B cell (primary cell): ENCODE results near the gene NES. TPM values are rescaled to one million over a fixed set of nuclear protein-coding genes. Genes with fewer than 3 reads are reported as not detected.

Experiments
- ATAC-seq: fragments of 200-7000 bp; cut with Tn5 transposase; one replicate; pipeline ENCODE4 v1.10.0; 2021; ENCODE audit warnings: low read depth, mild to moderate bottlenecking, moderate number of reproducible peaks, moderate library complexity
- CTCF ChIA-PET: fragments of 350-600 bp; sonication (Branson Sonifier 250); formaldehyde crosslinking; loops from one replicate; lab custom pipeline; 2021; ENCODE audit warnings: antibody characterized with exemption, inconsistent platforms; lab: Charles Lee
- POLR2A ChIA-PET: fragments of 350-600 bp; sonication (Branson Sonifier 250); formaldehyde crosslinking; loops from one replicate; lab custom pipeline; 2021; ENCODE audit warnings: antibody characterized with exemption; lab: Charles Lee
- DNase-seq: peaks from one replicate; pipeline ENCODE4 v3.0.0; 2013
- H2AFZ ChIP-seq: 2 replicates; pipeline ENCODE4 v1.6.1; 2012; ENCODE audit warnings: mild to moderate bottlenecking, low read depth, low read length; ENCODE audit not compliant: insufficient read depth, poor library complexity, severe bottlenecking
- H3K27ac ChIP-seq, 2 donors: 1 replicate in 1 of 2; 2 replicates in 1 of 2; pipeline ENCODE4 v1.5.1; 2012 to 2013; ENCODE audit warnings: low read length in 2 of 2, mild to moderate bottlenecking in 2 of 2, moderate library complexity in 1 of 2
- H3K27me3 ChIP-seq, 4 experiments: fragments of 200-600 bp in 1 of 4; sonication (generic) in 1 of 4; replicated peaks in 1 of 4; 1 replicate in 2 of 4; 2 replicates in 2 of 4; pipeline versions ENCODE4 v1.6.1 to v1.7.0; 2013 to 2016; ENCODE audit warnings: low read length in 3 of 4, mild to moderate bottlenecking in 2 of 4, mixed read lengths in 1 of 4, moderate library complexity in 1 of 4; ENCODE audit not compliant: insufficient read depth in 4 of 4, control insufficient read depth in 3 of 4; ENCODE audit errors: control extremely low read depth in 1 of 4
- H3K36me3 ChIP-seq, 2 experiments: replicated peaks in 1 of 2; 1 replicate in 1 of 2; 2 replicates in 1 of 2; pipeline versions ENCODE4 v1.6.1 to v1.7.1; 2013; ENCODE audit warnings: low read length in 1 of 2; ENCODE audit not compliant: insufficient read depth in 2 of 2, control insufficient read depth in 1 of 2; ENCODE audit errors: control extremely low read depth in 1 of 2, extremely low read depth in 1 of 2
- H3K4me1 ChIP-seq, 2 donors: fragments of 200-600 bp in 1 of 2; sonication (generic) in 1 of 2; 1 replicate in 1 of 2; 2 replicates in 1 of 2; pipeline versions ENCODE4 v1.5.1 to v1.6.1; 2013 to 2017; ENCODE audit warnings: low read length in 2 of 2; ENCODE audit not compliant: control insufficient read depth in 2 of 2, insufficient read depth in 2 of 2
- H3K4me2 ChIP-seq: replicated peaks from 2 replicates; pipeline ENCODE3; 2012; ENCODE audit warnings: mild to moderate bottlenecking, low read depth, low read length; ENCODE audit not compliant: poor library complexity, severe bottlenecking
- H3K4me3 ChIP-seq, 5 experiments: fragments of 200-600 bp in 1 of 5; sonication (generic) in 1 of 5; 1 replicate in 3 of 5; 2 replicates in 2 of 5; pipeline versions ENCODE4 v1.5.1 to v1.7.0; 2011 to 2016; ENCODE audit warnings: low read length in 4 of 5, mild to moderate bottlenecking in 4 of 5, low read depth in 2 of 5, control low read depth in 1 of 5, moderate library complexity in 1 of 5; ENCODE audit not compliant: insufficient read depth in 1 of 5; ENCODE audit errors: control extremely low read depth in 1 of 5, extremely low read depth in 1 of 5
- H3K79me2 ChIP-seq: fragments of 200-600 bp; sonication (generic); one replicate; pipeline ENCODE4 v1.6.0; 2016; ENCODE audit warnings: low read length; ENCODE audit not compliant: control insufficient read depth, insufficient read depth
- H3K9ac ChIP-seq: fragments of 200-600 bp; sonication (generic); 2 replicates; pipeline ENCODE4 v1.6.1; 2017; ENCODE audit warnings: mild to moderate bottlenecking, low read length, moderate library complexity
- H3K9me3 ChIP-seq, 3 donors: one replicate each; pipeline versions ENCODE4 v1.6.1 to v1.7.1; 2013; ENCODE audit warnings: low read length in 2 of 3; ENCODE audit not compliant: control insufficient read depth in 2 of 3, insufficient read depth in 1 of 3; ENCODE audit errors: control extremely low read depth in 1 of 3
- H4K20me1 ChIP-seq: 2 replicates; pipeline ENCODE4 v1.6.0; 2012; ENCODE audit warnings: mild to moderate bottlenecking, low read length; ENCODE audit not compliant: insufficient read depth, control insufficient read depth, poor library complexity, severe bottlenecking
- H3K27ac Mint-ChIP-seq: one replicate; pipeline ENCODE4 v1.8.0; 2021; ENCODE audit warnings: mixed read lengths
- H3K27me3 Mint-ChIP-seq: one replicate; pipeline ENCODE4 v1.8.0; 2021; ENCODE audit warnings: mixed read lengths
- H3K4me1 Mint-ChIP-seq: one replicate; pipeline ENCODE4 v1.8.0; 2021; ENCODE audit warnings: mixed read lengths
- H3K4me3 Mint-ChIP-seq: one replicate; pipeline ENCODE4 v1.8.0; 2021; ENCODE audit warnings: mixed read lengths
- H3K9me3 Mint-ChIP-seq: one replicate; pipeline ENCODE4 v1.8.0; 2022; ENCODE audit warnings: mixed read lengths; ENCODE audit not compliant: insufficient read depth
- CTCF ChIP-seq: fragments of 200-600 bp; IDR thresholded peaks from one replicate; pipeline ENCODE4 v1.8.0; 2022; ENCODE audit warnings: antibody characterized with exemption, mild to moderate bottlenecking
- EZH2 ChIP-seq: IDR thresholded peaks from 2 replicates; pipeline ENCODE4 v1.6.1; 2012; ENCODE audit warnings: borderline replicate concordance, low read depth, mild to moderate bottlenecking, moderate library complexity, low read length; ENCODE audit not compliant: insufficient read depth, poor library complexity, severe bottlenecking
- WGBS: methylation state at CpG from one replicate; pipeline ENCODE4 v1.1.5; 2013; ENCODE audit warnings: missing lambda C conversion rate; ENCODE audit not compliant: insufficient coverage; 5-methylcytosine and 5-hydroxymethylcytosine counted together
- intact Hi-C: fragments of 100-400 bp; cut with micrococcal nuclease; formaldehyde crosslinking; loops from one replicate; pipeline ENCODE4 v1.10.0; 2022
- polyA plus RNA-seq: library from polyadenylated mRNA; depleted of rRNA; stranded (reverse); fragments of >200 nt; gene quantifications from 2 replicates; pipeline ENCODE4 v1.2.3, GENCODE V29; 2012
- total RNA-seq, 2 donors: library from RNA; stranded (reverse); fragments of 120-200 nt in 1 of 2; gene quantifications; 1 replicate in 1 of 2; 2 replicates in 1 of 2; pipeline versions ENCODE4 v1.2.3 to v1.2.4, GENCODE V29; 2013 to 2022

NES gene
- total and polyA plus RNA-seq, 2 donors (not counting 1 experiment from before 2014, with no cell fraction given) = 0.05 TPM; not detected in 1

GRCh38 chr1:156646738-156647211, 30.4 kb downstream of the NES start:
- H3K27me3 ChIP-seq = peaks cover 0 to 82% (median 48%) of the 10 kb centered on the region in 4 experiments
- H3K9me3 ChIP-seq = peaks cover 0 to 9% (median 0%) of the 10 kb centered on the region in 3 donors
- TF ChIP-seq EZH2 (no peak), CTCF (no peak)
- H3K36me3 ChIP-seq = no peaks in the 10 kb centered on the region
- no peak overlapping the region for H3K4me3 ChIP-seq
- Mint-ChIP-seq H3K4me1 (peaks cover 11% of the 10 kb centered on the region), H3K9me3 (no peaks in the 10 kb centered on the region), H3K27ac (no peak overlapping the region), H3K27me3 (peaks cover 75% of the 10 kb centered on the region), H3K4me3 (no peak overlapping the region)
- DNase-seq (no peak), ATAC-seq (no peak)
- 28% methylated on average over 51 of the region's 51 CpGs for WGBS
- no peak overlapping the region for H3K9ac ChIP-seq
- H3K4me1 ChIP-seq = peaks cover 17 to 18% of the 10 kb centered on the region in 2 donors
- H2AFZ ChIP-seq = no peak overlapping the region
- intact Hi-C loops = no loop called here
- ChIA-PET POLR2A (no interaction called here), CTCF (interaction anchor here (0.9 kb wide), 1 partner anchor 14 kb away, joined by 3 read pairs; no protein-coding TSS in a partner anchor)
- H4K20me1 ChIP-seq = no peaks in the 10 kb centered on the region
- no peak overlapping the region for H3K4me2 ChIP-seq
- no peaks in the 10 kb centered on the region for H3K79me2 ChIP-seq
- H3K27ac ChIP-seq = no peak overlapping the region

GRCh38 chr1:156645666-156646065, 31.5 kb downstream of the NES start:
- Mint-ChIP-seq H3K9me3 (no peaks in the 10 kb centered on the region), H3K27me3 (peaks cover 77% of the 10 kb centered on the region), H3K4me1 (peaks cover 22% of the 10 kb centered on the region), H3K27ac (no peak overlapping the region), H3K4me3 (no peak overlapping the region)
- H3K4me2 ChIP-seq = no peak overlapping the region
- peaks cover 24 to 28% of the 10 kb centered on the region in 2 donors for H3K4me1 ChIP-seq
- H3K9ac ChIP-seq = no peak overlapping the region
- no peaks in the 10 kb centered on the region for H3K79me2 ChIP-seq
- TF ChIP-seq EZH2 (no peak), CTCF (no peak)
- POLR2A ChIA-PET = no interaction called here
- H3K27ac ChIP-seq = no peak overlapping the region
- CTCF ChIA-PET = interaction anchor here (0.7 to 1.1 kb wide), 2 partner anchors 19 to 200 kb away, joined by 3 read pairs; no protein-coding TSS in a partner anchor
- H3K27me3 ChIP-seq = peaks cover 0 to 82% (median 53%) of the 10 kb centered on the region in 4 experiments
- no peak overlapping the region for H2AFZ ChIP-seq
- 100% methylated on average over 1 of the region's 1 CpG for WGBS
- no peaks in the 10 kb centered on the region for H3K36me3 ChIP-seq
- no peak for ATAC-seq
- H3K4me3 ChIP-seq = no peak overlapping the region
- peaks cover 0 to 6% (median 0%) of the 10 kb centered on the region in 3 donors for H3K9me3 ChIP-seq
- intact Hi-C loops = no loop called here
- H4K20me1 ChIP-seq = no peaks in the 10 kb centered on the region
- DNase-seq = no peak
